HCT116 (cell line): ENCODE results near the gene AOC3. TPM values are rescaled to one million over a fixed set of nuclear protein-coding genes. Genes with fewer than 3 reads are reported as not detected.

Source experiments
- ATAC-seq: fragments of 200-7000 bp; cut with Tn5 transposase; 2 replicates; pipeline ENCODE4 v1.9.1; 2020; ENCODE audit warnings: mild to moderate bottlenecking, moderate library complexity
- BruUV-seq: library from RNA; stranded (reverse); fragments of 400-500 nt; replicated peaks from 2 replicates; lab custom pipeline; 2021; lab: Mats Ljungman, UMichigan
- CTCF ChIA-PET: fragments of 300-600 bp; sonication (Branson Sonifier 250); formaldehyde crosslinking; loops from one replicate; lab custom pipeline; 2021; ENCODE audit warnings: antibody characterized with exemption; lab: Charles Lee
- POLR2A ChIA-PET: fragments of 300-600, 350-600 bp; sonication (Branson Sonifier 250); formaldehyde crosslinking; loops from one replicate; lab custom pipeline; 2021; ENCODE audit warnings: antibody characterized with exemption; lab: Charles Lee
- RAD21 ChIA-PET, 2 experiments: fragments of 300-600 bp; sonication (Branson Sonifier 250); formaldehyde crosslinking; loops; one replicate each; lab custom pipeline; 2023; ENCODE audit warnings: low total read pairs in 2 of 2; ENCODE audit not compliant: uncharacterized antibody in 2 of 2, unreplicated experiment in 2 of 2, low non-redundant PET in 1 of 2; lab: Charles Lee
- DNase-seq: peaks from one replicate; pipeline ENCODE4 v3.0.0-alpha.2; 2010; ENCODE audit warnings: low read depth, low spot score
- H2AFZ ChIP-seq: fragments of 200-600 bp; shearing (Covaris generic), sonication (generic); 2 replicates; pipeline ENCODE4 v1.6.1; 2017; ENCODE audit warnings: low read depth, mixed run types, mixed read lengths, antibody characterized with exemption, low read length; ENCODE audit not compliant: poor library complexity, severe bottlenecking
- H3K27ac ChIP-seq: 2 replicates; pipeline ENCODE4 v1.5.1; 2012; ENCODE audit warnings: low read depth, low read length
- H3K27me3 ChIP-seq: fragments of 200-600 bp; sonication (generic); 2 replicates; pipeline ENCODE4 v1.6.1; 2016; ENCODE audit warnings: mixed run types, low read length, mixed read lengths; ENCODE audit not compliant: insufficient read depth
- H3K36me3 ChIP-seq, 2 experiments: fragments of 200-500 bp in 1 of 2; fragments of 200-600 bp in 1 of 2; sonication (Bioruptor generic) in 1 of 2; sonication (generic) in 1 of 2; 2 replicates each; pipeline versions ENCODE4 v1.5.1 to v1.6.1; 2014 to 2016; ENCODE audit warnings: low read length in 2 of 2, inconsistent platforms in 1 of 2, mixed read lengths in 1 of 2, mixed run types in 1 of 2; ENCODE audit not compliant: insufficient read depth in 2 of 2, control insufficient read depth in 1 of 2
- H3K4me1 ChIP-seq, 2 experiments: fragments of 200-600 bp in 1 of 2; sonication (generic) in 1 of 2; 2 replicates each; pipeline versions ENCODE4 v1.5.1 to v1.6.1; 2012 to 2017; ENCODE audit warnings: low read length in 2 of 2, inconsistent platforms in 1 of 2, mild to moderate bottlenecking in 1 of 2, mixed read lengths in 1 of 2, mixed run types in 1 of 2, moderate library complexity in 1 of 2; ENCODE audit not compliant: insufficient read depth in 2 of 2, control insufficient read depth in 1 of 2
- H3K4me2 ChIP-seq: fragments of 200-600 bp; sonication (generic); 2 replicates; pipeline ENCODE4 v1.6.1; 2017; ENCODE audit warnings: mixed run types, low read length, mixed read lengths
- H3K4me3 ChIP-seq, 2 experiments: fragments of 200-600 bp in 1 of 2; sonication (generic) in 1 of 2; replicated peaks in 1 of 2; 2 replicates each; pipeline ENCODE4 v1.5.1; 2011 to 2016; ENCODE audit warnings: low read length in 2 of 2, control low read depth in 1 of 2, low read depth in 1 of 2, mild to moderate bottlenecking in 1 of 2, mixed read lengths in 1 of 2, mixed run types in 1 of 2
- H3K79me2 ChIP-seq: fragments of 200-600 bp; sonication (generic); 2 replicates; pipeline ENCODE4 v1.6.1; 2017; ENCODE audit warnings: mild to moderate bottlenecking, mixed run types, low read length, moderate library complexity, mixed read lengths; ENCODE audit not compliant: insufficient read depth
- H3K9ac ChIP-seq: fragments of 200-600 bp; sonication (generic); 2 replicates; pipeline ENCODE4 v1.6.1; 2016; ENCODE audit warnings: low read length, mixed read lengths
- H3K9me2 ChIP-seq: fragments of 200-600 bp; sonication (generic), shearing (Covaris generic); 2 replicates; pipeline ENCODE4 v1.6.1; 2017; ENCODE audit warnings: mixed run types, mild to moderate bottlenecking, moderate library complexity; ENCODE audit not compliant: insufficient read depth
- H3K9me3 ChIP-seq, 2 experiments: fragments of 200-500 bp in 1 of 2; fragments of 200-600 bp in 1 of 2; sonication (Bioruptor generic) in 1 of 2; sonication (generic) in 1 of 2; 2 replicates each; pipeline ENCODE4 v1.6.1; 2014 to 2017; ENCODE audit warnings: low read length in 2 of 2, mixed read lengths in 2 of 2, inconsistent platforms in 1 of 2, low read depth in 1 of 2, mild to moderate bottlenecking in 1 of 2, mixed run types in 1 of 2, moderate library complexity in 1 of 2; ENCODE audit not compliant: control insufficient read depth in 1 of 2, insufficient read depth in 1 of 2
- H4K20me1 ChIP-seq: fragments of 200-600 bp; sonication (generic), shearing (Covaris generic); 2 replicates; pipeline ENCODE4 v1.6.1; 2017; ENCODE audit warnings: mixed run types, mild to moderate bottlenecking, moderate library complexity; ENCODE audit not compliant: insufficient read depth
- ATF3 ChIP-seq: IDR thresholded peaks from 2 replicates; pipeline ENCODE4 v1.6.1; 2012
- CBX3 ChIP-seq: IDR thresholded peaks from 2 replicates; pipeline ENCODE4 v1.6.1; 2012; ENCODE audit warnings: low read depth
- EGR1 ChIP-seq: IDR thresholded peaks from 2 replicates; pipeline ENCODE4 v1.6.1; 2012; ENCODE audit warnings: low read depth
- ELF1 ChIP-seq: IDR thresholded peaks from 2 replicates; pipeline ENCODE4 v1.6.1; 2012; ENCODE audit warnings: low read depth, borderline replicate concordance
- FOSL1 ChIP-seq: IDR thresholded peaks from 2 replicates; pipeline ENCODE4 v1.6.1; 2012; ENCODE audit warnings: low read depth
- POLR2A ChIP-seq: IDR thresholded peaks from 2 replicates; pipeline ENCODE4 v1.7.0; 2011; ENCODE audit warnings: borderline replicate concordance; ENCODE audit not compliant: insufficient read depth, insufficient read length; ENCODE audit errors: extremely low read depth
- POLR2AphosphoS5 ChIP-seq: IDR thresholded peaks from 2 replicates; pipeline ENCODE4 v1.6.1; 2011; ENCODE audit warnings: mild to moderate bottlenecking, low read depth, low read length, moderate library complexity
- REST ChIP-seq: IDR thresholded peaks from 2 replicates; pipeline ENCODE4 v1.6.1; 2012; ENCODE audit warnings: low read depth
- SP1 ChIP-seq: IDR thresholded peaks from 2 replicates; pipeline ENCODE4 v1.6.1; 2012; ENCODE audit warnings: low read depth
- ZFX ChIP-seq: fragments of 450-650 bp; IDR thresholded peaks from 2 replicates; pipeline ENCODE4 v1.6.1; 2017
- intact Hi-C: fragments of 100-400 bp; cut with micrococcal nuclease; formaldehyde crosslinking; loops from 2 replicates; pipeline ENCODE4 v1.10.0; 2022
- total RNA-seq: library from RNA; stranded (reverse); gene quantifications from one replicate; pipeline ENCODE4 v1.2.1, GENCODE V29; 2021; ENCODE audit not compliant: unreplicated experiment

Gene AOC3
- total RNA-seq, 1 experiment from 2014 or later = 5.9 TPM

GRCh38 chr17:42886283-42887176 lies 35.5 kb downstream of the AOC3 start:
- H4K20me1 ChIP-seq = no peaks in the 10 kb centered on the region
- no peak for TF ChIP-seq SP1
- TF ChIP-seq POLR2AphosphoS5 = no peak
- TF ChIP-seq FOSL1 = no peak
- TF ChIP-seq POLR2A = no peak
- TF ChIP-seq CBX3 = no peak
- TF ChIP-seq REST = no peak
- no peak for TF ChIP-seq ZFX
- TF ChIP-seq ATF3 = no peak
- TF ChIP-seq ELF1 = no peak
- TF ChIP-seq EGR1 = no peak
- H3K9me2 ChIP-seq = no peaks in the 10 kb centered on the region
- H3K79me2 ChIP-seq = no peaks in the 10 kb centered on the region
- CTCF ChIA-PET = no interaction called here
- H3K9me3 ChIP-seq = no peaks in the 10 kb centered on the region
- RAD21 ChIA-PET = no interaction called here
- no peak overlapping the region for H2AFZ ChIP-seq
- POLR2A ChIA-PET = no interaction called here
- ATAC-seq = no peak
- no peaks in the 10 kb centered on the region for H3K27me3 ChIP-seq
- BruUV-seq = no TSS peak
- no peak overlapping the region for H3K9ac ChIP-seq
- H3K27ac ChIP-seq = no peak overlapping the region
- H3K4me1 ChIP-seq = no peaks in the 10 kb centered on the region
- no peaks in the 10 kb centered on the region for H3K36me3 ChIP-seq
- DNase-seq = no peak
- no peak overlapping the region for H3K4me2 ChIP-seq
- no peak overlapping the region for H3K4me3 ChIP-seq
- intact Hi-C loops = no loop called here
